Measurements from ENCODE around the gene PAK6. TPM values are rescaled to one million over a fixed set of nuclear protein-coding genes. Genes with fewer than 3 reads are reported as not detected.

Gene PAK6
- total RNA-seq, 3 donors from 2014 or later = 0.28 to 0.84 (median 0.76) TPM

DNA sequence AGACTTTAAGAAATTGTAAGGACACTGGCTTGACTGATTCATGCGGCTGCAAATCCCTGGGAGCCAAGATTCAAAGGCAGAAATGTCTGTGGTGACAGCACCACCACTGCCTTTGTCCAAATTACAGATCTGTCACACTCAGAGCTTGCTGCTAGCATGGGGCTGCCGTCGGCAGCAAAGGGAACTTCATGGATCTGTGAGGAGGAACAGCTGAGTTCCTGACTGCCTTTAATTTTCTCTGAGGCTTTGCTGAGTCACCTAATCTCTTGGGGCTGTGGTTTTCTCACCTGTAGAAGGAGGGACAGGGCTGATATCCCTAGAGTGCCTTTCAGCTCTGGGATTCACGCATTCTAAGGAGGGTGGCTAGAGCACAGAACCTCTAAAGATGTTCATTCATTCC lies 4.1 kb upstream of the PAK6 start:
- Mint-ChIP-seq H3K27me3 (ENCODE audit: low read depth) (peaks cover 16% of the 10 kb centered on the region), H3K9me3 (no peaks in the 10 kb centered on the region), H3K4me1 (ENCODE audit: low read depth) (peaks cover 10% of the 10 kb centered on the region), H3K36me3 (ENCODE audit: insufficient read depth) (no peaks in the 10 kb centered on the region), H3K4me3 (no peak overlapping the region)
- ATAC-seq (no peak), DNase-seq (no peak)

DNA sequence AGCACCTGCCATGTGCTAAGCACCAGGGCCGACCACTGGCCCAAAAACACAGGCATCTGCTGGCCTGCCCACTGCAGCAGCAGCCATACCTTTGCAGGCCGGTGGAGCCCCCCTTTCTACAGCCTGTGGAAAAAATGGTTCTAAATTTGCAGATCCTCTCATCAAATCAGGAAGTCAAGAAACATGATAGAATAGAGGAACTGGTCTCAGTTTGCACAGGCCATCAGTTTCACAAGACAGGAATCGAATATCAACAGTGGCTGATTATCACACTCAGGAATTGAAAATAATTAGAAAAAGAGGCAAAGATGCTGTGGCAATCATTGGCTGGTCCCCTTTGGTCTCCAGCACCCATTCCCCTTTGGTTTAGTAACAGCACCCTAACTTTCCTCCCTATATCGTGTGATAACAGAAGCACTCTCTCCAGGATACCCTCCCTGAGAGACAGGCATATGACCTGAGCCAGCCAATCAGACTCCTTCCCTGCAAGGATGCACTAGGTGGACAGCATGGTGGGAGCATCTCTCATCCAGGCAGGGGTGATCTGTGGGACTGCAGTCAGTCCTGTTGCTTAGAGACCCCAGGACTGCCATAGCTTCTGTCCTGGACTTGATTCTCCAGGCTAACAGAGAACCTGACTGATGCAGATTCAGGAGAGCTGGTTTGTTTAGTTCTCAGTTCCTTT lies 3.5 kb upstream of the PAK6 start:
- H3K4me3 Mint-ChIP-seq = no peak overlapping the region
- H3K4me1 Mint-ChIP-seq (ENCODE audit: low read depth) = peaks cover 10% of the 10 kb centered on the region
- H3K9me3 Mint-ChIP-seq = no peaks in the 10 kb centered on the region

DNA sequence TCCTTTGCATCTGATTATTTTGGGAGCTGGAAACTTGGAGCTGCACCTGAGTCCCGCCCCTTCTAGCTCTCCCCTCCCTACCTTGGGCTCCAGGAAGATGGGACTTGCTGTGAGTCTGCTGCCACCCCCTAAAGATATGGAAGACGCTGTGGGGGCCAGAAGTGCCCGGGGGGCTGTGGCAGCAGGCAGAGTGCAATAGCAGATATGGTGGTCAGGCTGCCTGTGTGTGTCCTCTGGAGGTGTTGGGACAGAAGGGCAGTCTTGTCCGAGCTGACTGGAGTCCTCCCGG lies 485 bp downstream of the PAK6 start:
- no peak overlapping the region for H3K4me3 Mint-ChIP-seq
- peaks cover 26% of the 10 kb centered on the region for H3K27me3 Mint-ChIP-seq (ENCODE audit: low read depth)
- no peak for DNase-seq
- no peaks in the 10 kb centered on the region for H3K36me3 Mint-ChIP-seq (ENCODE audit: insufficient read depth)
- no peaks in the 10 kb centered on the region for H3K9me3 Mint-ChIP-seq
- peaks cover 10% of the 10 kb centered on the region for H3K4me1 Mint-ChIP-seq (ENCODE audit: low read depth)
- ATAC-seq = no peak

More for the DNA sequence above, 3.5 kb upstream of the PAK6 start:
- H3K36me3 Mint-ChIP-seq (ENCODE audit: insufficient read depth) = no peaks in the 10 kb centered on the region
- DNase-seq (no peak), ATAC-seq (no peak)
- H3K27me3 Mint-ChIP-seq (ENCODE audit: low read depth) = peaks cover 22% of the 10 kb centered on the region

DNA sequence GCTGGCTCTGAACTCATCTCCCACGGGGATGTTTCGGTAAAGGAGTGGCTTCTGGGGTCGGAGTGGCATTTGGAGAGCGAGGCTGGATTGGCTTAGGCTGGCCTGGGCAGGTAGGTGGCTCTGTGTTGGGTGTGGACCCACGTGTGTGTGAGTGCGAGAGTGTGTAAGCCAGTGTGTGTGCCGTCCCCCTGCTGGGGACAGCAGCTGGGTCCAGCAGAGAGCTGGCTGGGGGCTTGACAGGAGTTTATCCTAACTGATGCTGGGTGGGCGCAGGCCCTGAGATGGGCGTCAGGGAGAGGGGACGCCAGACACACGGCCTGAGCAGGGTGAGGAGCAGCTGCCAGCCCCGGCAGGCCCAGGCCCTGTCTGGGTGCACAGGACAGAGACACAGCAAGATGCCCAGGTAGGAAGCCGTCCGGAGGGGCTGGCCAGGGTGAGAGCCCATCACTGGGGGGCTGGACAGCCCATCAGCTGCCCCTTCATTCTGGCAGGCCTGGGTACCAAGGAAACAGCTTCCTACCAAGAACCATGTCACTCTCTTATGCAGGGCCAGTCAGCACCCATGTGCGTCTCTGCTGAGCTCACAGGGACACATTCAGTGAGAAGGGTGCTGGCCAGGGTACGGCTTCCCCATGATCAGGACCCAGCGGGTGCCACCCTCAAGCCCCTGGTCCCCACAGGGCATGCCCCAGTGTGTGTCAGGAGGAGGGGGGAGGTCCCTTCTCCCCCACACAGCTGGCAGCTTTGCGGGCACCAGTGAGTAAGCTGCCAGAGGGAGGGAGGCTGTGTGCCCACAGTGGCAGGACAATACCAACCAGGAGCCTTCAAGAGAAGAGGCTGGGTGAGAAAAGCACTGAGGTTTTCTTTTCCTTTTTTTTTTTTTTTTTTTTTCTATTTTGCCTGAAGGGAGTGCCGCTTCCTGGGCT lies 1.1 kb downstream of the PAK6 start:
- Mint-ChIP-seq H3K9me3 (no peaks in the 10 kb centered on the region), H3K4me3 (no peak overlapping the region), H3K4me1 (ENCODE audit: low read depth) (peaks cover 10% of the 10 kb centered on the region), H3K36me3 (ENCODE audit: insufficient read depth) (no peaks in the 10 kb centered on the region), H3K27me3 (ENCODE audit: low read depth) (peaks cover 26% of the 10 kb centered on the region)
- DNase-seq (no peak), ATAC-seq (no peak)

DNA sequence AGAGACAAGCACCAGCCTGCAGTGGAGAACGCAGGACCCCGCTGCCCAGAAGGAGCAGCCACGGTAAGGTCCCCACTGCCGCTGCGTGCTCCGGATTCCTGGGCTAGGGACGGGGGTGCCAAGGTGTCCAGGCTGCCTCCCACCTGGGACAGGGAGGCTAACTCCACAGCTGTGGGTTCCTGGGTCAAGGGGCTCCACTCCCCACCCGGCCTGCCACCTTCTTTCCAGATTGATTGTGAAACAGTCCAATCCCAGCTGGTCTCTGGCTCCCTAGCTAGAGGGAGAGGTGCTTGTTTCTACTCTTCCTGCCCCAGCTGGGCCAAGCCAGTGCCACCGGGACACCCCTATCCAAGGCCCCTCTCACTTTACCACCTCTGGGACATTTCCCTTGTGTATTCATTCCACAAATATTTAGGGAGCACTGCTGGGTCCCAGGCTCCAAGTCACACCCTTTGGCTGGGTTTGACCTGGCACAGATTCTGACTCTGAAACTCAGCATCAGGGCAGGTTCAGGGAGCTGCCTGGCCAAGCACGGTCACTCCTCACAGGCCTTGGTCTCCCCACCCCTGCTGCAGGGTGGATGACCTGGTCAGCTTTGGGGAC lies 1.9 kb downstream of the PAK6 start:
- Mint-ChIP-seq H3K4me3 (no peak overlapping the region), H3K4me1 (ENCODE audit: low read depth) (peaks cover 10% of the 10 kb centered on the region), H3K9me3 (no peaks in the 10 kb centered on the region), H3K27me3 (ENCODE audit: low read depth) (peaks cover 26% of the 10 kb centered on the region), H3K36me3 (ENCODE audit: insufficient read depth) (no peaks in the 10 kb centered on the region)
- no peak for ATAC-seq
- no peak for DNase-seq

DNA sequence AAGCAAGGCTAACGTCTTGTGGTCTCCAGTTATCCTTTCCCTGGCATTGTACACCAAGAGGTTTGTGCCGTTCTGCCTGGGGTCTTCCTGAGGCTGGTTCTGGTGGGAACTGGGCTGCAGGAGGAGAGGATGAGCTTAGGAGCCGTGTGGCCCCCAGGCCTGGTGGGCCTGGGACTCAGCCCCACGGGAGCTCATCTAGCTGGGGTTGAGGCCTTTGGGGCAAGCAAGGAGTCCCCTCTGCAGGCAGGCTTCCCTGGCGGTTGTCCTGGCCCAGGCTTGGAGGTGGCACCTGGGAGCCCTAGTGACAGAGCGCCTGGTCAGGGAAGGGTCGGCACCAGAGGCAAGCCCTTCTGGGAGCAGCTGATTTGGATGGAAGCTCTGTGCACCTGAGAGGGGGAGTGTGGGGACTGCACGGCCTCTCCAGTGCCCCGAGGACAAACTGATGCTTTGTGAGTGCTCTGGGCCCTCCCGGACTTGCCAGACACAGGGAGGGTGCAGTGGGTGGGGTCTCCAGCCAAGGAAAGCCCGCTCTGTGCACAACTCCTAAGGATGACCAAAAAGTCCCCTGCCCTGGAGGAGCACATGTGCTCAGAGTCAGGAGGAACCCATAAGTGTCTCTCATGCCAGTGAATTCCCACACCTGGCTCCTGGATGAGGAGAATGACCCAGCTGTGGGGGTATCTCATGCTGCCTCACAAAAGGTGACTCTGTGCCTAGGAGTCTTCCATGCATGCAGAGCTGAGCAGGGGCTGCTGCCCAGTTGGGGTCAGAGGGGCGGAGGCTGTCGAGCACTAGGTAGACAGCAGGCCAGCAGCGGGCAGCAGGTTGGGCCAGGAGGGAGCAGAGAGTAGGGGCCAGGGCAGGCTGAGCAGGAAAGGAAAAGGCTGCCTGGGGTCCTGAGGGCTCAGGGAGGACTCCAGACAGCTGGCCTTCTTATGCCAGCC lies 2.7 kb downstream of the PAK6 start:
- H3K9me3 Mint-ChIP-seq = no peaks in the 10 kb centered on the region
- H3K27me3 Mint-ChIP-seq (ENCODE audit: low read depth) = peaks cover 26% of the 10 kb centered on the region
- no peak overlapping the region for H3K4me3 Mint-ChIP-seq
- peaks cover 10% of the 10 kb centered on the region for H3K4me1 Mint-ChIP-seq (ENCODE audit: low read depth)
- no peaks in the 10 kb centered on the region for H3K36me3 Mint-ChIP-seq (ENCODE audit: insufficient read depth)
- DNase-seq = no peak
- no peak for ATAC-seq

DNA sequence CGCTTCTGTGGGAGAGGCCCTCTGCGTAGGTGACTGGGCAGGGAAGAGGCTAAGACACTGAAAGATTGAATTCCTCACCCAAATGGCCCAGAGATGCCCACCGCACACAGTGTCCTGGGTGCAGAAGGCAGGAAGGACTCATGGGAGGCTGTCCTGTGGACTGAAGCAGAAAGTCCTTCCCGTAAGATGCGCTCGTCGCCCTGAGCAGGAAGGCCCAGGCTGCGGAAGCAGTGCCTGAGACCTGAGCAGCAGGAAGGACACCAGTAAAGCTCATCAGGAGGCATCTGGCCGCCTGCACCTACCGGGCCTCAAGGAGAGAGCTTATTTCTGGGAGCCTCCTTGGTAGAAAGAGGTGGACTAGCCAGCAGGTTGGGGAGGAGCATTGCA lies 3.3 kb downstream of the PAK6 start:
- no peaks in the 10 kb centered on the region for H3K9me3 Mint-ChIP-seq

DNA sequence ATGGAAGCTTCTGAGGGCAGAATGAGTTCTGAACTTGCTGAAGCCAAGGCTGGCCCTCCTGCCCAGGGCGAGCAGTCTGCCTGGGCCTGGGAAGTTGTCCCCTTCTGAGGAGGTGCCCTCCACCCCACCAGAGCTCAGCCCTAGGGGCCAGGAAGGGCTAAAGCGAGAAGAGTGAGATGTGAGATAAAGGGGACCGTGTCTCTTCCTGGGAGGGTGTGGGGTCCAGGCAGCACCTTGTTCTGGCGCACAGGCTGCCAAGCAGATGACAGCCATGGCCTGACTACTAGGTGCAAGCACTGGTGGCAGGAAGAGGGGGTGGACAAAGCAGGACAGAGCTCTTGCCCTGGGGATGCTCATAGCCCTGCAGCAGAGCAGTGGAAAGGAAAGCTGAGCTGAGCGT lies 3.7 kb downstream of the PAK6 start:
- no peak overlapping the region for H3K4me3 Mint-ChIP-seq
- no peak for DNase-seq
- H3K27me3 Mint-ChIP-seq (ENCODE audit: low read depth) = peaks cover 25% of the 10 kb centered on the region
- peaks cover 10% of the 10 kb centered on the region for H3K4me1 Mint-ChIP-seq (ENCODE audit: low read depth)
- ATAC-seq = no peak
- no peaks in the 10 kb centered on the region for H3K9me3 Mint-ChIP-seq
- no peaks in the 10 kb centered on the region for H3K36me3 Mint-ChIP-seq (ENCODE audit: insufficient read depth)

More for the DNA sequence above, 3.3 kb downstream of the PAK6 start:
- no peak for ATAC-seq
- peaks cover 10% of the 10 kb centered on the region for H3K4me1 Mint-ChIP-seq (ENCODE audit: low read depth)
- no peak overlapping the region for H3K4me3 Mint-ChIP-seq
- H3K27me3 Mint-ChIP-seq (ENCODE audit: low read depth) = peaks cover 26% of the 10 kb centered on the region
- DNase-seq = no peak
- no peaks in the 10 kb centered on the region for H3K36me3 Mint-ChIP-seq (ENCODE audit: insufficient read depth)

DNA sequence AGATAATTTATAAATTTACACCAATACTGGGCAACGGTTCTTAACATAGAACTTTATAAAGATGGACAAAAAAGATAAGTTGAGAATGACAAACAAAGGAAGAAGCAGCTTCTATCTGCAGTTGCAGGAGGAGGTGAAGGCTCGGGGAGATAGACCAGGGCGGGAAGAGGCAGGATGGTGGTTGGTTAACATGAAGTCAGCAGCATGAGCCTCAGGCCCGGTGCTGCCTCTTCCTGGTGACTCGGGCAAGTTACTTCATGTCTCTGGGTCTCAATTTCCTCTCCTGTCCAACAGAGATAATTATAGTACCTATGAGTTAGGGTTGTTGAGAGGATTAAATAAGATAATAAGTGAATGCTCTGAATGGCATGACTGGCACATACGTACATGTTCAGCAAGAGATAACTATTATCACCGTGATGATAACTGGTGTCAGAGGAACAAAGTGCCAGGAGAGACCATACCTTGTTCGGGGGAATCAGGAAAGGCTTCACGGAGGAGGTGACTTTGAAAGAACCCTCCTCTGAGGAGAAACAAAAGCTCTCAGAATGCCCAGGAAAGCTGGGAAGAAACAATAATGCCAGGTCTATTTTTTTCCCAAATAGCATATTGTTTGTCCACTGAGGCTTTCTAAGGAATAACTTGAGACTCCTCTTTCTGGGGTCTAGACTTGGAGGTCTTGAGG lies 4.4 kb downstream of the PAK6 start:
- no peak for DNase-seq
- no peaks in the 10 kb centered on the region for H3K9me3 Mint-ChIP-seq
- H3K4me3 Mint-ChIP-seq = no peak overlapping the region
- peaks cover 18% of the 10 kb centered on the region for H3K27me3 Mint-ChIP-seq (ENCODE audit: low read depth)
- no peak for ATAC-seq
- peaks cover 6% of the 10 kb centered on the region for H3K4me1 Mint-ChIP-seq (ENCODE audit: low read depth)
- no peaks in the 10 kb centered on the region for H3K36me3 Mint-ChIP-seq (ENCODE audit: insufficient read depth)

DNA sequence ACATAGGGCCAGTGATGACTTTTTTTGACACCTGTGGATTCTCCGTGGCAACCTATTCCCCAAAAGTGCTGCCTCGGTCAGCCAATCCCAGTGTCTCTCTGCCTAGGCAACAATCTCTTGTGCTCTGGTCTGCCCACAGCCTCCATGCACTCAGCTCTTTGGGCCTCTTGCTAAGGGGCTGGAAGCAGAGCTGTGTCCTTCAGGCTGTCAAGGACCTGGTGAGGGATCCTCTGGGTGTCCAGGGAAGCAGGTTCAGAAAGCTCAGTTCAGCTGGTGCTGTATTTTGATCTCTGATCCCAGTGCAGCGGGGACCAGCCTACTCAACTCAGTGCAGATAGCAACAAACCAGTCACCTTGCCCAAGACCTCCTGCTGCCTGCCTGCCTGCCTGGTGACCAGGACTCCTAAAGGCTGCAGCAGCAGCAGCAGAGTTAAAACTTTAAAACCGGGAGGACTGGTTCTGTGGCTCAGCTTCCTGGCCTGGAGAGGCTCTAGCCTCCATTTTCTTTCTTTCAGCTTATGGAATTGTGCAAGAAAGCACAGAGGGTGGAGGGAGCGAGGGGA lies 6.2 kb downstream of the PAK6 start:
- H3K4me3 Mint-ChIP-seq = no peak overlapping the region
- H3K4me1 Mint-ChIP-seq (ENCODE audit: low read depth) = no peaks in the 10 kb centered on the region
- H3K36me3 Mint-ChIP-seq (ENCODE audit: insufficient read depth) = no peaks in the 10 kb centered on the region
- no peaks in the 10 kb centered on the region for H3K9me3 Mint-ChIP-seq
- DNase-seq = no peak
- ATAC-seq = no peak
- H3K27me3 Mint-ChIP-seq (ENCODE audit: low read depth) = peaks cover 7% of the 10 kb centered on the region

DNA sequence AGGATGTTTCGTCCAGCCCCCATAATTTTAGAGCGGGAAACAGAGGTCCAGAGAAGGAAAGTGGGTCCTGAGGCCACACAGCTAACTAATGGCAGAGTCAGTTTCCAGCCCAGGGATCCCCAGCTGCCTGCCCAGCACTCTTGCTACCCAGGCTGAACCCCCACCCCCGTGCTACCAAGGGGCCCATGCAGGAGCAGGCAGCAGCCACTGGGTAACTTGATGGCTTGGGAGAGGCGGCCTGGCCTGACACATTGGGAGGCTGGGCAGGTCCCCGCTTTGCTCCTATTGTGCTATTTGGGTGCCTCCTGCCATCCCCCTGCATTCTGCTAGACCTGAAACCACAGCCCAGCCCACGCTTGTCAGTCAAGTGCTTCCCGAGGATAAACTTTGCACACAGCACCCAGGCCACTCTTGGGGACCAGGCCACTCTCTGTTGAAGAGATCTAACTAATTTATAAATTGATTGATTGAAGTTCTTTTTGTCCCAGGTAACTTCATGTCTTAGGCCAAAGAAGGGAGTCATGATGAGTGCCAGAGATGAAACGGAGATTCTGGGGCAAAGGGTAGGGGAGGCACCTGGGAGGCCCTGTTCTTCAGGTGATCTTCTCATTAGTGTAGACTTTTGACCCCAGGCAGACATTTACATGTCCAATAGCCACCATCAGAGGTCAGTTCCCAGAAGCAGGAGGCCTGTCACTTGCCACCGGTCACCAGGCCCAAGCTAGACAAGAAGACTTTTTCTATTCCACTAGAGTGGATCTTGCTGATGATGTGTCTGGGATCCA lies 7.0 kb downstream of the PAK6 start:
- H3K27me3 Mint-ChIP-seq (ENCODE audit: low read depth) = peaks cover 1% of the 10 kb centered on the region
- H3K4me1 Mint-ChIP-seq (ENCODE audit: low read depth) = no peaks in the 10 kb centered on the region
- no peaks in the 10 kb centered on the region for H3K9me3 Mint-ChIP-seq
- DNase-seq = no peak
- no peak for ATAC-seq
- H3K4me3 Mint-ChIP-seq = no peak overlapping the region
- H3K36me3 Mint-ChIP-seq (ENCODE audit: insufficient read depth) = no peaks in the 10 kb centered on the region

DNA sequence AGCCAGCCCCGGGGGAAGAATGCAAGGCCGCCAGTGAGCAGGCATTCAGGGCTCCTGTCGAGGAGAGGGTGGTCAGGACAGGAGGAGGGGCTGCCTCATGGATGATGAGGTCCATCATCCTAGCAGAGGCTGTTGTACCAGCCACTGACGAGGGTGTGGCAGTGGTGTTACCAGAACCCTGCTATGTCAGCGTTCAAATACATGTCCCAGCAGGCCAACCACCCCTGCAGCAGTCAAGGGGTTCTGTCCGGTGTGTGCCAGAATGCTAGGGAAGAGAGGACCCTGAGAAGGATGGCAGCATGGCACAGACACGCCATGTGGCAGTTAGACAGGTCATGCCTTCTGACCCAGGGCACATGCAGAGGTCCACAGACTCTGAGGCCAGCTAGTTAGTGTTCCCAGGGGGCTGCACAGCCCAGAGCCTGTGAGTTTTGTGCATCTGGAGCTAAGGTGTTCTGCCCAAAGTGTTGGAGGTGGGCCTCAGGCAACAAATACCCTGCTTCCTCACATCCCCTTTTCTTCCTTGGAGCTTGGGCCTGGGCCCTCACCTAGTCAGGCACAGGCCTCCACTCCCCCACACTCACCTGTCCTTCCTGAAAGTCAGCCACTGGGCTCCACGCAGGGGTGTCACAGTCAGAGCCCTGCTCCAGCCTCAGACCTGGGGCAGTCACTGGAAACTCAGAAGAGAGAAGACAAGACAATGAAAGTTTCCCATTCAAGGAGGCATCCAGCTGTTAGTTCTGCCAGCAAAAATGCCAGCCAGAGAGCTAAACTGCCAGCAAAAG lies 7.8 kb downstream of the PAK6 start:
- no peaks in the 10 kb centered on the region for H3K4me1 Mint-ChIP-seq (ENCODE audit: low read depth)
- H3K27me3 Mint-ChIP-seq (ENCODE audit: low read depth) = peaks cover 9% of the 10 kb centered on the region

More for the DNA sequence above, 7.8 kb downstream of the PAK6 start:
- no peaks in the 10 kb centered on the region for H3K36me3 Mint-ChIP-seq (ENCODE audit: insufficient read depth)
- no peak for DNase-seq
- H3K9me3 Mint-ChIP-seq = no peaks in the 10 kb centered on the region
- H3K4me3 Mint-ChIP-seq = no peak overlapping the region
- ATAC-seq = no peak

Measured in activated T-cell treated with anti-CD3 and anti-CD28 coated beads, Interleukin-2, amount 50 U/mL, for 4 hours (primary cell).